Neural progenitor cell (in vitro differentiated cells): ENCODE results near the gene SLC35B4. TPM values are rescaled to one million over a fixed set of nuclear protein-coding genes. Genes with fewer than 3 reads are reported as not detected.

Experiments
- DNase-seq: peaks from one replicate; pipeline ENCODE4 v3.0.0-alpha.2; 2016; ENCODE audit warnings: low spot score
- H2AFZ ChIP-seq: fragments of 200-600 bp; sonication (generic); replicated peaks from 2 replicates; pipeline ENCODE4 v1.6.1; 2016; ENCODE audit warnings: antibody characterized with exemption
- H3F3A ChIP-seq: fragments of 200-600 bp; sonication (generic); 2 replicates; pipeline ENCODE4 v1.6.1; 2016; ENCODE audit warnings: antibody characterized with exemption, low read depth
- H3K27ac ChIP-seq: fragments of 200-600 bp; sonication (generic); 2 replicates; pipeline ENCODE4 v1.5.1; 2016; ENCODE audit warnings: mild to moderate bottlenecking
- H3K27me3 ChIP-seq: fragments of 200-600 bp; sonication (generic); 2 replicates; pipeline ENCODE4 v1.6.1; 2016; ENCODE audit warnings: mild to moderate bottlenecking, moderate library complexity
- H3K36me3 ChIP-seq: fragments of 200-600 bp; sonication (generic); 2 replicates; pipeline ENCODE4 v1.5.1; 2016
- H3K4me1 ChIP-seq: fragments of 200-600 bp; sonication (generic); 2 replicates; pipeline ENCODE4 v1.6.1; 2016; ENCODE audit warnings: mixed run types
- H3K4me2 ChIP-seq: fragments of 200-600 bp; sonication (generic); 2 replicates; pipeline ENCODE4 v1.6.1; 2016
- H3K4me3 ChIP-seq: fragments of 200-600 bp; sonication (generic); 2 replicates; pipeline ENCODE4 v1.5.1; 2016
- H3K79me2 ChIP-seq: fragments of 200-600 bp; sonication (generic); 2 replicates; pipeline ENCODE4 v1.6.1; 2016; ENCODE audit warnings: low read depth
- H3K9ac ChIP-seq: fragments of 200-600 bp; sonication (generic); 2 replicates; pipeline ENCODE4 v1.6.1; 2016
- H3K9me3 ChIP-seq: fragments of 200-600 bp; sonication (generic); 2 replicates; pipeline ENCODE4 v1.5.1; 2016; ENCODE audit warnings: low read depth
- H4K20me1 ChIP-seq: fragments of 200-600 bp; sonication (generic); 2 replicates; pipeline ENCODE4 v1.6.1; 2016; ENCODE audit warnings: low read depth
- H3K27ac Mint-ChIP-seq: 3 replicates; pipeline ENCODE4 v1.8.0; 2021; ENCODE audit warnings: mixed read lengths
- H3K27me3 Mint-ChIP-seq: 2 replicates; pipeline ENCODE4 v1.8.0; 2022; ENCODE audit warnings: low read depth, mild to moderate bottlenecking, inconsistent platforms, moderate library complexity, mixed read lengths; ENCODE audit not compliant: insufficient read depth
- H3K36me3 Mint-ChIP-seq: 3 replicates; pipeline ENCODE4 v1.8.0; 2021; ENCODE audit warnings: mixed read lengths
- H3K4me1 Mint-ChIP-seq: 3 replicates; pipeline ENCODE4 v1.8.0; 2021; ENCODE audit warnings: mixed read lengths
- H3K4me3 Mint-ChIP-seq: 3 replicates; pipeline ENCODE4 v1.8.0; 2021; ENCODE audit warnings: mild to moderate bottlenecking, moderate library complexity, mixed read lengths
- H3K9me3 Mint-ChIP-seq: 3 replicates; pipeline ENCODE4 v1.8.0; 2020; ENCODE audit warnings: mixed read lengths
- CTCF ChIP-seq: fragments of 200-600 bp; sonication (generic); IDR thresholded peaks from 2 replicates; pipeline ENCODE4 v1.5.1; 2017; ENCODE audit warnings: antibody characterized with exemption, mild to moderate bottlenecking
- EZH2 ChIP-seq: fragments of 200-600 bp; sonication (generic); IDR thresholded peaks from 2 replicates; pipeline ENCODE4 v1.6.1; 2017; ENCODE audit warnings: antibody characterized with exemption, mild to moderate bottlenecking, moderate library complexity
- EZH2phosphoT487 ChIP-seq: fragments of 200-600 bp; sonication (generic); IDR thresholded peaks from 2 replicates; pipeline ENCODE4 v1.6.1; 2017; ENCODE audit warnings: antibody characterized with exemption
- total RNA-seq: library from RNA; depleted of rRNA; stranded (reverse); fragments of >200 nt; gene quantifications from 2 replicates; pipeline ENCODE4 v1.2.3, GENCODE V29; 2015; ENCODE audit warnings: low replicate concordance

SLC35B4 gene
- total RNA-seq, 1 donor from 2014 or later = 32.0 TPM

DNA sequence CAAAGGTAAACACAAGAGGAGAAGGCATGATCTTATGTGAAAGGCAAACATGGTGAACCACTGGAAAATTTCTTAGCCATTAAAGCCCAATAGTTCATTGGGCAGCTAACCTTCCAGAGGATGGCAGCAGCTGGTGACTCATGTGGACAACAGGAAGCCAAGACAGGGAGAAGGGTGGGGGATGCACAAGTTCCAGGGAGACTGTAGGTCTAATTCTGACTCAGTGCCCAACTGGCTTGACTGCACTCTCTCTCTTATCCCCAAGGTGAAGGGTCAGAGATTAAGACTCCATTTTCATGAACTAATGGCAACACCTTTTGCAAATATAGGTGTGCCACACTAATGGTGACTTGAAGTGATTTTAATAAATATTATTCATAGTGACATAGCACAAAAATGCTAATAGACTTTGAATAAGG, 47.9 kb upstream of the SLC35B4 start:
- Histone ChIP-seq H4K20me1 (no peaks in the 10 kb centered on the region), H3K36me3 (no peaks in the 10 kb centered on the region), H3F3A (no peaks in the 10 kb centered on the region), H3K27me3 (no peaks in the 10 kb centered on the region), H3K9ac (no peak overlapping the region), H3K4me3 (no peak overlapping the region), H3K27ac (no peak overlapping the region), H3K4me2 (no peak overlapping the region), H3K4me1 (no peaks in the 10 kb centered on the region), H2AFZ (no peak overlapping the region), H3K9me3 (no peaks in the 10 kb centered on the region), H3K79me2 (no peaks in the 10 kb centered on the region)
- DNase-seq = no peak
- no peak overlapping the region for H3K27ac Mint-ChIP-seq
- H3K4me1 Mint-ChIP-seq = no peaks in the 10 kb centered on the region
- no peaks in the 10 kb centered on the region for H3K36me3 Mint-ChIP-seq
- no peaks in the 10 kb centered on the region for H3K9me3 Mint-ChIP-seq
- no peak for TF ChIP-seq CTCF
- TF ChIP-seq EZH2 = no peak
- TF ChIP-seq EZH2phosphoT487 = no peak
- H3K27me3 Mint-ChIP-seq = peaks cover 6% of the 10 kb centered on the region
- no peak overlapping the region for H3K4me3 Mint-ChIP-seq

DNA sequence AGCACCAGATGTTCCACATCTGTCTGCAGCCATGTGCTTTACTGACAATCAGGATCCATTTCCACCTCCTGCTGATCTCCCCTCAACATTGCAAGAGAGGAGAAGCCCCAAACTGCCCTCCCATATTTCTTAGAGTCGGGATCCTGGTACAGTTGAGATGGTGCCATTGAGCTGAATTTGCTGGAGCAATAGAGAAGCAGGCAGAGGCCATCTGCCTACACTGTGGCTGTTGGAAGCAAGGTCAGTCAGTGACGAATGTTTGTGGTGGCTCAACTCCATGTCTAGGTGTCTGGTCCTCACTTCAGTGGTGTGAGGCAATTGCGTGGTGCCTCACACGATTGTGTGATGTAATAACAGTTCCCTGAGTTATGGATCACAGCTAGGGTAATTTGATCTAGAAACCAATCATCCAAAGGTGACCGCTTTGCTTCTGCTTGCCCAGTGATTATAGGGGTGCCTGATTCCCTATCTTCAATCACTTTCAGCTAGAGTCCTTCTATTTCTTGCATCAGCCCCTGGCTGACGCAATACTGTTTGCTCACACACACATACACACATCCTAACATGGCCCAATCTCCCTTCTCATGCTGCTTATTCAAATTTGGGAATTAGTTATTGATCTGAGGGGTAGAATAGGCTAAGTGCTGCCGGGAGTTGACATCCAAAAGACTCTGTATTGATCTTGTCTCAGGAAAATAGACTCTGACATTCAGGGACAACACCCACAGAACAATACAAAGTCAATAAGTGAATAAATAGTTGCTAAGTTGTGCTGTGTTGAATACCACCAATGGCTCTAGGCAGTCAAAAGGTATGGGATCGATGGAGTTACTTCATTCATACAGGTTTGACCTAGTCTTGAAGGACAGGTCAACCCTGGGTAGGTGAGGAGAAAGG, 46.1 kb upstream of the SLC35B4 start:
- no peak overlapping the region for H3K4me3 ChIP-seq
- no peaks in the 10 kb centered on the region for H3K9me3 ChIP-seq
- Mint-ChIP-seq H3K36me3 (no peaks in the 10 kb centered on the region), H3K4me1 (no peaks in the 10 kb centered on the region), H3K27ac (no peak overlapping the region), H3K4me3 (no peak overlapping the region), H3K9me3 (no peaks in the 10 kb centered on the region), H3K27me3 (peaks cover 3% of the 10 kb centered on the region)
- H3F3A ChIP-seq = no peaks in the 10 kb centered on the region
- H3K4me2 ChIP-seq = no peak overlapping the region
- TF ChIP-seq EZH2 = no peak
- TF ChIP-seq CTCF = no peak
- H4K20me1 ChIP-seq = no peaks in the 10 kb centered on the region
- no peak for DNase-seq
- H3K27me3 ChIP-seq = no peaks in the 10 kb centered on the region
- no peak overlapping the region for H3K27ac ChIP-seq
- H3K9ac ChIP-seq = no peak overlapping the region
- no peaks in the 10 kb centered on the region for H3K4me1 ChIP-seq
- H3K79me2 ChIP-seq = no peaks in the 10 kb centered on the region
- H3K36me3 ChIP-seq = no peaks in the 10 kb centered on the region
- no peak overlapping the region for H2AFZ ChIP-seq

DNA sequence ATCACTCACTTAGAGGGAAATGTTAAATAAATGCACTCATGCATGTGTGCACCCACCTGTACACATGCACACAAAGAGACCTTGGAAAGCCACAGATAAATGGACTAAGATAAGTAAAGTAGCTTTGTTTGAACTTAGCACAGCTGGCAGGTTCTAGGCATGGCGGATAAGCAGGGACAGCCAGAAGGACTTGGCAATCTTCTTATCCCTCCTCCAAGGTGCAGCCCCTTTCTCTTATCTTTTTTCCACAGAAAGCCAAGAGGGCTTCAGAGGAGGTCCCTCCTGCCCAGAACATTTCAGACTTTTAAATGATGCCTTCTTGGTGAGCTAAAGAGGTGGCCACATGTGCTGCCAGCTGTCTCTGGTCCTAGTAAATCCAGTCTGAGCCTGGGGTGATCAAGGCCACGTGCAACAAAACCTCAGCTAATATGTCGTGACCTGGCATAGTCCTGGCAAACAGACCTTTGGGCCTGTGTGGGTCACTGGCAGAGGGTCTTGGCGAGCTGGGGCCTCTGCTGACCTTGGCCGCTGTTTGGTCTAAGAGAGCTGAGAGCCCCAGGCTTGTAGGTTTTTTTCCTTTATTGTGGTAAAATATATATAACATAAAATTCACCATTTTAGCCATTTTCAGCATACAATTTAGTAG, 43.2 kb upstream of the SLC35B4 start:
- Mint-ChIP-seq H3K4me3 (no peak overlapping the region), H3K27me3 (no peaks in the 10 kb centered on the region), H3K9me3 (no peaks in the 10 kb centered on the region), H3K27ac (no peak overlapping the region), H3K36me3 (no peaks in the 10 kb centered on the region), H3K4me1 (no peaks in the 10 kb centered on the region)
- no peak for TF ChIP-seq EZH2
- TF ChIP-seq CTCF = no peak
- TF ChIP-seq EZH2phosphoT487 = no peak
- Histone ChIP-seq H3K9me3 (no peaks in the 10 kb centered on the region), H4K20me1 (no peaks in the 10 kb centered on the region), H3K4me1 (no peaks in the 10 kb centered on the region), H3K9ac (no peak overlapping the region), H3K27me3 (no peaks in the 10 kb centered on the region), H3K4me3 (no peak overlapping the region), H2AFZ (no peak overlapping the region), H3K79me2 (no peaks in the 10 kb centered on the region), H3K27ac (no peak overlapping the region), H3K36me3 (no peaks in the 10 kb centered on the region), H3K4me2 (no peak overlapping the region), H3F3A (no peaks in the 10 kb centered on the region)
- DNase-seq = no peak
